Vagina (tissue), 2 donors: ENCODE results near the gene PDXP.

Experiments
- POLR2A ChIP-seq, 2 donors: fragments of 450-650 bp; IDR thresholded peaks; one replicate each; pipeline ENCODE4 v1.6.1; 2017; ENCODE audit warnings: antibody characterized with exemption in 2 of 2, mild to moderate bottlenecking in 2 of 2, moderate library complexity in 2 of 2
- POLR2AphosphoS5 ChIP-seq, 2 donors: sonication (generic); formaldehyde crosslinking; IDR thresholded peaks; one replicate each; pipeline ENCODE4 v1.9.0; 2017; ENCODE audit warnings: antibody characterized with exemption in 2 of 2, mild to moderate bottlenecking in 2 of 2, low read depth in 1 of 2; ENCODE audit not compliant: insufficient read depth in 1 of 2

GRCh38 chr22:37654563-37655251 lies 3.8 kb upstream of the PDXP start:
- no peak for TF ChIP-seq POLR2A (IDR thresholded peaks at IDR 0.05)
- no peak for TF ChIP-seq POLR2AphosphoS5 (IDR thresholded peaks at IDR 0.05; ENCODE audit: insufficient read depth in 1 of 2, low read depth in 1 of 2)
